OCI-LY7 (cell line): ENCODE results near the gene UBE2J1.

ENCODE experiments used
- EZH2phosphoT487 ChIP-seq: fragments of 200-600 bp; sonication (generic); IDR thresholded peaks from 2 replicates; pipeline ENCODE4 v1.6.1; 2018; ENCODE audit warnings: low read depth, borderline replicate concordance, mild to moderate bottlenecking, mixed run types, antibody characterized with exemption, low read length, moderate library complexity, mixed read lengths
- TF ChIP-seq, protein P1 (sequence below): fragments of 200-600 bp; sonication (generic); conservative IDR thresholded peaks from 2 replicates; pipeline ENCODE4 v1.5.1; 2014; ENCODE audit warnings: mild to moderate bottlenecking, antibody characterized with exemption, low read length, moderate library complexity, mixed read lengths

DNA sequence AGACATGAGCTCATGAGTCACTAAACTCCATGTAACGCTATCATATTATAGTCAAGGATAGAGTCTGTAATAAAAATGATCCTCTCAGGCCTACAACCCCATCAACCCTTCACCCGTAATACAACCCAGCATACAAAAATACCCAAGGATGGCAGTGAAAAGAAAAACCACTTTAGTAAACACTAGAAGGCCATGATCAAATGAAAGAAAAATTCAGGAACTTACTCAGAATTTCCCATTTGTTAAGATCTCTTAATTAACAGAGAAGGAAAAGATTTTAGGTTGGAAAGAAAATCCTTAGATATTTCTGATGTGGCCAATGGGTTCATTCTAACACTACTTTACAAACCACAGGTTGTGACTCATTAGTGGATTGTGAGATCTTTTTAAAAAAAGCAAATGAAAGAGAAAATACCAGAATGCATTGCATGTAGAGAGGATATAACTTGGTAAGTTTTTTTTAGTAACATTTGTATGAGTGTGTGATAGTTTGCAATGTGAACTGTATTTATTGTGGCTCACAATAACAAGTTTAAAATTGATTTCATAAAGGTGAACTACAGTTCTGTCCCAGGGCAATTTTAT lies 8.0 kb upstream of the UBE2J1 start:
- TF ChIP-seq, protein P1, sequence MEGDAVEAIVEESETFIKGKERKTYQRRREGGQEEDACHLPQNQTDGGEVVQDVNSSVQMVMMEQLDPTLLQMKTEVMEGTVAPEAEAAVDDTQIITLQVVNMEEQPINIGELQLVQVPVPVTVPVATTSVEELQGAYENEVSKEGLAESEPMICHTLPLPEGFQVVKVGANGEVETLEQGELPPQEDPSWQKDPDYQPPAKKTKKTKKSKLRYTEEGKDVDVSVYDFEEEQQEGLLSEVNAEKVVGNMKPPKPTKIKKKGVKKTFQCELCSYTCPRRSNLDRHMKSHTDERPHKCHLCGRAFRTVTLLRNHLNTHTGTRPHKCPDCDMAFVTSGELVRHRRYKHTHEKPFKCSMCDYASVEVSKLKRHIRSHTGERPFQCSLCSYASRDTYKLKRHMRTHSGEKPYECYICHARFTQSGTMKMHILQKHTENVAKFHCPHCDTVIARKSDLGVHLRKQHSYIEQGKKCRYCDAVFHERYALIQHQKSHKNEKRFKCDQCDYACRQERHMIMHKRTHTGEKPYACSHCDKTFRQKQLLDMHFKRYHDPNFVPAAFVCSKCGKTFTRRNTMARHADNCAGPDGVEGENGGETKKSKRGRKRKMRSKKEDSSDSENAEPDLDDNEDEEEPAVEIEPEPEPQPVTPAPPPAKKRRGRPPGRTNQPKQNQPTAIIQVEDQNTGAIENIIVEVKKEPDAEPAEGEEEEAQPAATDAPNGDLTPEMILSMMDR = no peak
- TF ChIP-seq EZH2phosphoT487 = no peak
